Dendritic cell treated with granulocyte-macrophage colony-stimulating factor and Interleukin-4, amounts not matched to agents 40 ng/mL and 50 ng/mL, for 4 days (primary cell): Measurements from ENCODE around the gene CEACAM5.

ENCODE experiments used
- H3K27ac Mint-ChIP-seq: one replicate; pipeline ENCODE4 v1.8.0; 2022; ENCODE audit warnings: mild to moderate bottlenecking, mixed read lengths
- H3K27me3 Mint-ChIP-seq: one replicate; pipeline ENCODE4 v1.8.0; 2022; ENCODE audit warnings: mild to moderate bottlenecking, mixed read lengths
- H3K36me3 Mint-ChIP-seq: one replicate; pipeline ENCODE4 v1.8.0; 2022; ENCODE audit warnings: low read depth, mixed read lengths
- H3K4me1 Mint-ChIP-seq: one replicate; pipeline ENCODE4 v1.8.0; 2022; ENCODE audit warnings: low read depth, mixed read lengths
- H3K4me3 Mint-ChIP-seq: one replicate; pipeline ENCODE4 v1.8.0; 2022; ENCODE audit warnings: mild to moderate bottlenecking, moderate library complexity, mixed read lengths
- H3K9me3 Mint-ChIP-seq: one replicate; pipeline ENCODE4 v1.8.0; 2022; ENCODE audit warnings: mixed read lengths
- intact Hi-C: fragments of 100-400 bp; cut with micrococcal nuclease; formaldehyde crosslinking; loops from one replicate; pipeline ENCODE4 v1.15.0; 2022

CEACAM5 gene

DNA sequence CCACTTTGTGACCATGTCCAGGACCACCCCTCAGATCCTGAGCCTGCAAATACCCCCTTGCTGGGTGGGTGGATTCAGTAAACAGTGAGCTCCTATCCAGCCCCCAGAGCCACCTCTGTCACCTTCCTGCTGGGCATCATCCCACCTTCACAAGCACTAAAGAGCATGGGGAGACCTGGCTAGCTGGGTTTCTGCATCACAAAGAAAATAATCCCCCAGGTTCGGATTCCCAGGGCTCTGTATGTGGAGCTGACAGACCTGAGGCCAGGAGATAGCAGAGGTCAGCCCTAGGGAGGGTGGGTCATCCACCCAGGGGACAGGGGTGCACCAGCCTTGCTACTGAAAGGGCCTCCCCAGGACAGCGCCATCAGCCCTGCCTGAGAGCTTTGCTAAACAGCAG, 12.7 kb upstream of the CEACAM5 start:
- H3K27ac Mint-ChIP-seq, result no peak overlapping the region
- H3K9me3 Mint-ChIP-seq, result no peaks in the 10 kb centered on the region
- no peaks in the 10 kb centered on the region for H3K36me3 Mint-ChIP-seq
- H3K4me3 Mint-ChIP-seq, result no peak overlapping the region
- peaks cover 70% of the 10 kb centered on the region for H3K27me3 Mint-ChIP-seq
- peaks cover 17% of the 10 kb centered on the region for H3K4me1 Mint-ChIP-seq
- intact Hi-C loops, result no loop called here

DNA sequence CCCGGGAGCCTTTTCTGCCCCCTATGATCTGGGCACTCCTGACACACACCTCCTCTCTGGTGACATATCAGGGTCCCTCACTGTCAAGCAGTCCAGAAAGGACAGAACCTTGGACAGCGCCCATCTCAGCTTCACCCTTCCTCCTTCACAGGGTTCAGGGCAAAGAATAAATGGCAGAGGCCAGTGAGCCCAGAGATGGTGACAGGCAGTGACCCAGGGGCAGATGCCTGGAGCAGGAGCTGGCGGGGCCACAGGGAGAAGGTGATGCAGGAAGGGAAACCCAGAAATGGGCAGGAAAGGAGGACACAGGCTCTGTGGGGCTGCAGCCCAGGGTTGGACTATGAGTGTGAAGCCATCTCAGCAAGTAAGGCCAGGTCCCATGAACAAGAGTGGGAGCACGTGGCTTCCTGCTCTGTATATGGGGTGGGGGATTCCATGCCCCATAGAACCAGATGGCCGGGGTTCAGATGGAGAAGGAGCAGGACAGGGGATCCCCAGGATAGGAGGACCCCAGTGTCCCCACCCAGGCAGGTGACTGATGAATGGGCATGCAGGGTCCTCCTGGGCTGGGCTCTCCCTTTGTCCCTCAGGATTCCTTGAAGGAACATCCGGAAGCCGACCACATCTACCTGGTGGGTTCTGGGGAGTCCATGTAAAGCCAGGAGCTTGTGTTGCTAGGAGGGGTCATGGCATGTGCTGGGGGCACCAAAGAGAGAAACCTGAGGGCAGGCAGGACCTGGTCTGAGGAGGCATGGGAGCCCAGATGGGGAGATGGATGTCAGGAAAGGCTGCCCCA, 11.8 kb upstream of the CEACAM5 start:
- intact Hi-C loops, result no loop called here
- no peak overlapping the region for H3K27ac Mint-ChIP-seq
- H3K27me3 Mint-ChIP-seq, result peaks cover 70% of the 10 kb centered on the region
- H3K4me3 Mint-ChIP-seq, result no peak overlapping the region
- no peaks in the 10 kb centered on the region for H3K9me3 Mint-ChIP-seq
- peaks cover 10% of the 10 kb centered on the region for H3K4me1 Mint-ChIP-seq
- no peaks in the 10 kb centered on the region for H3K36me3 Mint-ChIP-seq

DNA sequence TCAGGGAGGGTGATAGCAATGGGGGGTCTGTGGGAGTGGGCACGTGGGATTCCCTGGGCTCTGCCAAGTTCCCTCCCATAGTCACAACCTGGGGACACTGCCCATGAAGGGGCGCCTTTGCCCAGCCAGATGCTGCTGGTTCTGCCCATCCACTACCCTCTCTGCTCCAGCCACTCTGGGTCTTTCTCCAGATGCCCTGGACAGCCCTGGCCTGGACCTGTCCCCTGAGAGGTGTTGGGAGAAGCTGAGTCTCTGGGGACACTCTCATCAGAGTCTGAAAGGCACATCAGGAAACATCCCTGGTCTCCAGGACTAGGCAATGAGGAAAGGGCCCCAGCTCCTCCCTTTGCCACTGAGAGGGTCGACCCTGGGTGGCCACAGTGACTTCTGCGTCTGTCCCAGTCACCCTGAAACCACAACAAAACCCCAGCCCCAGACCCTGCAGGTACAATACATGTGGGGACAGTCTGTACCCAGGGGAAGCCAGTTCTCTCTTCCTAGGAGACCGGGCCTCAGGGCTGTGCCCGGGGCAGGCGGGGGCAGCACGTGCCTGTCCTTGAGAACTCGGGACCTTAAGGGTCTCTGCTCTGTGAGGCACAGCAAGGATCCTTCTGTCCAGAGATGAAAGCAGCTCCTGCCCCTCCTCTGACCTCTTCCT, 11.1 kb upstream of the CEACAM5 start:
- no peak overlapping the region for H3K27ac Mint-ChIP-seq
- peaks cover 67% of the 10 kb centered on the region for H3K27me3 Mint-ChIP-seq
- no peaks in the 10 kb centered on the region for H3K36me3 Mint-ChIP-seq
- H3K4me1 Mint-ChIP-seq, result peaks cover 10% of the 10 kb centered on the region
- no peaks in the 10 kb centered on the region for H3K9me3 Mint-ChIP-seq
- intact Hi-C loops, result no loop called here
- H3K4me3 Mint-ChIP-seq, result no peak overlapping the region

- Mint-ChIP-seq H3K36me3 (no peaks in the 10 kb centered on the region), H3K4me1 (peaks cover 10% of the 10 kb centered on the region), H3K4me3 (no peak overlapping the region), H3K27ac (no peak overlapping the region), H3K9me3 (no peaks in the 10 kb centered on the region), H3K27me3 (peaks cover 63% of the 10 kb centered on the region)
- intact Hi-C loops, result no loop called here
Observed at GRCh38 chr19:41698746-41699230, 9.6 kb upstream of the CEACAM5 start.

DNA sequence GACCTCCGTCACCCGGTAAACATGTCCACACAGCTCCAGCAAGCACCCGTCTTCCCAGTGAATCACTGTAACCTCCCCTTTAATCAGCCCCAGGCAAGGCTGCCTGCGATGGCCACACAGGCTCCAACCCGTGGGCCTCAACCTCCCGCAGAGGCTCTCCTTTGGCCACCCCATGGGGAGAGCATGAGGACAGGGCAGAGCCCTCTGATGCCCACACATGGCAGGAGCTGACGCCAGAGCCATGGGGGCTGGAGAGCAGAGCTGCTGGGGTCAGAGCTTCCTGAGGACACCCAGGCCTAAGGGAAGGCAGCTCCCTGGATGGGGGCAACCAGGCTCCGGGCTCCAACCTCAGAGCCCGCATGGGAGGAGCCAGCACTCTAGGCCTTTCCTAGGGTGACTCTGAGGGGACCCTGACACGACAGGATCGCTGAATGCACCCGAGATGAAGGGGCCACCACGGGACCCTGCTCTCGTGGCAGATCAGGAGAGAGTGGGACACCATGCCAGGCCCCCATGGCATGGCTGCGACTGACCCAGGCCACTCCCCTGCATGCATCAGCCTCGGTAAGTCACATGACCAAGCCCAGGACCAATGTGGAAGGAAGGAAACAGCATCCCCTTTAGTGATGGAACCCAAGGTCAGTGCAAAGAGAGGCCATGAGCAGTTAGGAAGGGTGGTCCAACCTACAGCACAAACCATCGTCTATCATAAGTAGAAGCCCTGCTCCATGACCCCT, 9.0 kb upstream of the CEACAM5 start:
- peaks cover 64% of the 10 kb centered on the region for H3K27me3 Mint-ChIP-seq
- intact Hi-C loops, result no loop called here

DNA sequence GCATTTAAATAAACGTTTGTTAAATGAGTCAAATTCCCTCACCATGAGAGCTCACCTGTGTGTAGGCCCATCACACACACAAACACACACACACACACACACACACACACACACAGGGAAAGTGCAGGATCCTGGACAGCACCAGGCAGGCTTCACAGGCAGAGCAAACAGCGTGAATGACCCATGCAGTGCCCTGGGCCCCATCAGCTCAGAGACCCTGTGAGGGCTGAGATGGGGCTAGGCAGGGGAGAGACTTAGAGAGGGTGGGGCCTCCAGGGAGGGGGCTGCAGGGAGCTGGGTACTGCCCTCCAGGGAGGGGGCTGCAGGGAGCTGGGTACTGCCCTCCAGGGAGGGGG, 8.5 kb upstream of the CEACAM5 start:
- no peaks in the 10 kb centered on the region for H3K9me3 Mint-ChIP-seq
- no peak overlapping the region for H3K27ac Mint-ChIP-seq
- H3K4me3 Mint-ChIP-seq, result no peak overlapping the region
- peaks cover 64% of the 10 kb centered on the region for H3K27me3 Mint-ChIP-seq
- H3K36me3 Mint-ChIP-seq, result no peaks in the 10 kb centered on the region
- H3K4me1 Mint-ChIP-seq, result peaks cover 10% of the 10 kb centered on the region
- intact Hi-C loops, result no loop called here

More for the DNA sequence above, 9.0 kb upstream of the CEACAM5 start:
- no peaks in the 10 kb centered on the region for H3K9me3 Mint-ChIP-seq
- H3K36me3 Mint-ChIP-seq, result no peaks in the 10 kb centered on the region
- no peak overlapping the region for H3K4me3 Mint-ChIP-seq
- H3K27ac Mint-ChIP-seq, result no peak overlapping the region
- peaks cover 10% of the 10 kb centered on the region for H3K4me1 Mint-ChIP-seq

- Mint-ChIP-seq H3K4me1 (peaks cover 10% of the 10 kb centered on the region), H3K27ac (no peak overlapping the region), H3K4me3 (no peak overlapping the region), H3K9me3 (no peaks in the 10 kb centered on the region), H3K27me3 (peaks cover 67% of the 10 kb centered on the region), H3K36me3 (no peaks in the 10 kb centered on the region)
- intact Hi-C loops, result no loop called here
Observed at GRCh38 chr19:41700381-41701195, 7.8 kb upstream of the CEACAM5 start.

- Mint-ChIP-seq H3K9me3 (no peaks in the 10 kb centered on the region), H3K4me1 (peaks cover 10% of the 10 kb centered on the region), H3K27me3 (peaks cover 67% of the 10 kb centered on the region), H3K36me3 (no peaks in the 10 kb centered on the region), H3K4me3 (no peak overlapping the region), H3K27ac (no peak overlapping the region)
- intact Hi-C loops, result no loop called here
Observed at GRCh38 chr19:41701401-41702075, 6.9 kb upstream of the CEACAM5 start.

GRCh38 chr19:41702171-41702651, 6.2 kb upstream of the CEACAM5 start:
- intact Hi-C loops, result no loop called here
- no peaks in the 10 kb centered on the region for H3K36me3 Mint-ChIP-seq
- H3K27me3 Mint-ChIP-seq, result peaks cover 63% of the 10 kb centered on the region
- H3K9me3 Mint-ChIP-seq, result no peaks in the 10 kb centered on the region
- H3K4me1 Mint-ChIP-seq, result peaks cover 17% of the 10 kb centered on the region
- H3K27ac Mint-ChIP-seq, result no peak overlapping the region
- no peak overlapping the region for H3K4me3 Mint-ChIP-seq

GRCh38 chr19:41703602-41704293, 4.7 kb upstream of the CEACAM5 start:
- Mint-ChIP-seq H3K4me1 (peaks cover 14% of the 10 kb centered on the region), H3K27ac (no peak overlapping the region), H3K27me3 (peaks cover 62% of the 10 kb centered on the region), H3K9me3 (no peaks in the 10 kb centered on the region), H3K4me3 (no peak overlapping the region), H3K36me3 (no peaks in the 10 kb centered on the region)
- intact Hi-C loops, result no loop called here

DNA sequence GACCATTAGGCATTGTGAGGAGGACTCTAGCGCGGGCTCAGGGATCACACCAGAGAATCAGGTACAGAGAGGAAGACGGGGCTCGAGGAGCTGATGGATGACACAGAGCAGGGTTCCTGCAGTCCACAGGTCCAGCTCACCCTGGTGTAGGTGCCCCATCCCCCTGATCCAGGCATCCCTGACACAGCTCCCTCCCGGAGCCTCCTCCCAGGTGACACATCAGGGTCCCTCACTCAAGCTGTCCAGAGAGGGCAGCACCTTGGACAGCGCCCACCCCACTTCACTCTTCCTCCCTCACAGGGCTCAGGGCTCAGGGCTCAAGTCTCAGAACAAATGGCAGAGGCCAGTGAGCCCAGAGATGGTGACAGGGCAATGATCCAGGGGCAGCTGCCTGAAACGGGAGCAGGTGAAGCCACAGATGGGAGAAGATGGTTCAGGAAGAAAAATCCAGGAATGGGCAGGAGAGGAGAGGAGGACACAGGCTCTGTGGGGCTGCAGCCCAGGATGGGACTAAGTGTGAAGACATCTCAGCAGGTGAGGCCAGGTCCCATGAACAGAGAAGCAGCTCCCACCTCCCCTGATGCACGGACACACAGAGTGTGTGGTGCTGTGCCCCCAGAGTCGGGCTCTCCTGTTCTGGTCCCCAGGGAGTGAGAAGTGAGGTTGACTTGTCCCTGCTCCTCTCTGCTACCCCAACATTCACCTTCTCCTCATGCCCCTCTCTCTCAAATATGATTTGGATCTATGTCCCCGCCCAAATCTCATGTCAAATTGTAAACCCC, 2.8 kb upstream of the CEACAM5 start:
- Mint-ChIP-seq H3K9me3 (no peaks in the 10 kb centered on the region), H3K4me1 (peaks cover 7% of the 10 kb centered on the region), H3K27me3 (peaks cover 58% of the 10 kb centered on the region), H3K4me3 (no peak overlapping the region), H3K36me3 (no peaks in the 10 kb centered on the region), H3K27ac (no peak overlapping the region)
- intact Hi-C loops, result no loop called here
